Activated gamma-delta T cell (primary cell): ENCODE data around the gene ERVW-1.
"Not testable (repeated sequence)": the region's sequence is repeated elsewhere in the genome, so short reads cannot be mapped to it uniquely, and the experiment has no call there.

Source experiments
- DNase-seq: peaks from one replicate; lab custom pipeline; 2025; lab: John Stamatoyannopoulos, UW

Gene ERVW-1

GRCh38 chr7:92468589-92468988, 9.2 kb downstream of the ERVW-1 start:
- DNase-seq, result not testable (repeated sequence)

- DNase-seq, result no peak
Measured at GRCh38 chr7:92466682-92467081, 11.1 kb downstream of the ERVW-1 start.

GRCh38 chr7:92464515-92464914, 13.2 kb downstream of the ERVW-1 start:
- DNase-seq, result no peak

- DNase-seq, result no peak
Measured at GRCh38 chr7:92462560-92462959, 15.2 kb downstream of the ERVW-1 start.

- no peak for DNase-seq
Measured at GRCh38 chr7:92461027-92462003, 16.4 kb downstream of the ERVW-1 start.

- DNase-seq, result no peak
Measured at GRCh38 chr7:92460510-92460909, 17.2 kb downstream of the ERVW-1 start.

- DNase-seq, result no peak
Measured at GRCh38 chr7:92460109-92460508, 17.6 kb downstream of the ERVW-1 start.

GRCh38 chr7:92456236-92456635, 21.5 kb downstream of the ERVW-1 start:
- no peak for DNase-seq

GRCh38 chr7:92451645-92452044, 26.1 kb downstream of the ERVW-1 start:
- DNase-seq, result no peak

- no peak for DNase-seq
Measured at GRCh38 chr7:92448205-92448747, 29.5 kb downstream of the ERVW-1 start.

- DNase-seq, result peak; percentile 48
Measured at GRCh38 chr7:92447345-92448204, 30.2 kb downstream of the ERVW-1 start, which contains the start of gene GATAD1. Gene GATAD1 (plus strand): TSS chr7:92447482. CDS start chr7:92447730, 248 bp downstream.

GRCh38 chr7:92446869-92447344, 30.8 kb downstream of the ERVW-1 start:
- DNase-seq, result no peak

- DNase-seq, result not testable (repeated sequence)
Measured at GRCh38 chr7:92442720-92443119, 35.0 kb downstream of the ERVW-1 start.

- DNase-seq, result no peak
Measured at GRCh38 chr7:92437956-92438491, 39.7 kb downstream of the ERVW-1 start.

GRCh38 chr7:92436612-92437445, 40.9 kb downstream of the ERVW-1 start:
- no peak for DNase-seq

GRCh38 chr7:92435542-92435941, 42.2 kb downstream of the ERVW-1 start:
- DNase-seq, result no peak

GRCh38 chr7:92433019-92433418, 44.7 kb downstream of the ERVW-1 start:
- no peak for DNase-seq

GRCh38 chr7:92432299-92432946, 45.3 kb downstream of the ERVW-1 start:
- DNase-seq, result no peak

- DNase-seq, result no peak
Measured at GRCh38 chr7:92427193-92427592, 50.6 kb downstream of the ERVW-1 start.

- DNase-seq, result no peak
Measured at GRCh38 chr7:92425311-92425947, 52.3 kb downstream of the ERVW-1 start.
